Astrocyte (in vitro differentiated cells and primary cell): ENCODE results near the gene SERTAD3.

Experiments used
- CTCF ChIP-seq: IDR thresholded peaks from 2 replicates; pipeline ENCODE4 v1.5.1; 2011; ENCODE audit warnings: low read depth, mild to moderate bottlenecking, inconsistent platforms, low read length, moderate library complexity; ENCODE audit not compliant: insufficient read depth
- EZH2 ChIP-seq: IDR thresholded peaks from 2 replicates; pipeline ENCODE4 v1.6.1; 2012; ENCODE audit warnings: mild to moderate bottlenecking, low read length, inconsistent platforms; ENCODE audit not compliant: insufficient read depth

GRCh38 chr19:40398417-40399131 lies 45.6 kb downstream of the SERTAD3 start:
- TF ChIP-seq CTCF (no peak), EZH2 (no peak)
